Cardiac fibroblast (primary cell): ENCODE results near the gene TMEM178A.

Source experiments
- DNase-seq, 2 donors: peaks; one replicate each; pipeline versions ENCODE4 v3.0.0 to v3.0.0-alpha.2; 2010; ENCODE audit warnings: low read depth in 2 of 2
- H3K4me3 ChIP-seq, 2 donors: replicated peaks in 1 of 2; 1 replicate in 1 of 2; 2 replicates in 1 of 2; pipeline ENCODE4 v1.5.1; 2011; ENCODE audit warnings: low read depth in 2 of 2, low read length in 2 of 2, mild to moderate bottlenecking in 2 of 2, moderate library complexity in 1 of 2
- TF ChIP-seq, protein P1 (sequence below): IDR thresholded peaks from one replicate; pipeline ENCODE4 v1.5.1; 2011; ENCODE audit warnings: low read depth, mild to moderate bottlenecking, low read length, inconsistent platforms

The TMEM178A gene

DNA sequence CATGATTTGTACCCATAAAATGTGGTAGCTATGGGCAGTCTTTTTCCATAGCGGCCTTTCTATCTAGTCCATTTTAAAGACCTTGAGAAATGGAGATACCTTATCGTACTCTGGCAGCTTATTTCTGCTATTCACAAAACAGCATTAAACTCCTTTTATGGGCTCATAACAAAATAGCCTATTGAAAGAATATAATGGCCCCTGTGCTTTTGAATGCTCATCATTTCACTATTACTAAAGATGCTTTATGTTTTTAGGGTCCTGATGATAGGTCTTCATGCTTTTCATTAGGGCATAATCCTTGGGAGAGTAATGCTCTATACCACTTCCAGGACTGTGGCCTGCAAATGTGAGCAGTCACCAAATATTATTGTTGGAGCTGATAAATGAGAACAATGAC is 7.3 kb upstream of the TMEM178A start:
- TF ChIP-seq, protein P1, sequence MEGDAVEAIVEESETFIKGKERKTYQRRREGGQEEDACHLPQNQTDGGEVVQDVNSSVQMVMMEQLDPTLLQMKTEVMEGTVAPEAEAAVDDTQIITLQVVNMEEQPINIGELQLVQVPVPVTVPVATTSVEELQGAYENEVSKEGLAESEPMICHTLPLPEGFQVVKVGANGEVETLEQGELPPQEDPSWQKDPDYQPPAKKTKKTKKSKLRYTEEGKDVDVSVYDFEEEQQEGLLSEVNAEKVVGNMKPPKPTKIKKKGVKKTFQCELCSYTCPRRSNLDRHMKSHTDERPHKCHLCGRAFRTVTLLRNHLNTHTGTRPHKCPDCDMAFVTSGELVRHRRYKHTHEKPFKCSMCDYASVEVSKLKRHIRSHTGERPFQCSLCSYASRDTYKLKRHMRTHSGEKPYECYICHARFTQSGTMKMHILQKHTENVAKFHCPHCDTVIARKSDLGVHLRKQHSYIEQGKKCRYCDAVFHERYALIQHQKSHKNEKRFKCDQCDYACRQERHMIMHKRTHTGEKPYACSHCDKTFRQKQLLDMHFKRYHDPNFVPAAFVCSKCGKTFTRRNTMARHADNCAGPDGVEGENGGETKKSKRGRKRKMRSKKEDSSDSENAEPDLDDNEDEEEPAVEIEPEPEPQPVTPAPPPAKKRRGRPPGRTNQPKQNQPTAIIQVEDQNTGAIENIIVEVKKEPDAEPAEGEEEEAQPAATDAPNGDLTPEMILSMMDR, result no peak
- H3K4me3 ChIP-seq, result no peak overlapping the region
- DNase-seq, result no peak

DNA sequence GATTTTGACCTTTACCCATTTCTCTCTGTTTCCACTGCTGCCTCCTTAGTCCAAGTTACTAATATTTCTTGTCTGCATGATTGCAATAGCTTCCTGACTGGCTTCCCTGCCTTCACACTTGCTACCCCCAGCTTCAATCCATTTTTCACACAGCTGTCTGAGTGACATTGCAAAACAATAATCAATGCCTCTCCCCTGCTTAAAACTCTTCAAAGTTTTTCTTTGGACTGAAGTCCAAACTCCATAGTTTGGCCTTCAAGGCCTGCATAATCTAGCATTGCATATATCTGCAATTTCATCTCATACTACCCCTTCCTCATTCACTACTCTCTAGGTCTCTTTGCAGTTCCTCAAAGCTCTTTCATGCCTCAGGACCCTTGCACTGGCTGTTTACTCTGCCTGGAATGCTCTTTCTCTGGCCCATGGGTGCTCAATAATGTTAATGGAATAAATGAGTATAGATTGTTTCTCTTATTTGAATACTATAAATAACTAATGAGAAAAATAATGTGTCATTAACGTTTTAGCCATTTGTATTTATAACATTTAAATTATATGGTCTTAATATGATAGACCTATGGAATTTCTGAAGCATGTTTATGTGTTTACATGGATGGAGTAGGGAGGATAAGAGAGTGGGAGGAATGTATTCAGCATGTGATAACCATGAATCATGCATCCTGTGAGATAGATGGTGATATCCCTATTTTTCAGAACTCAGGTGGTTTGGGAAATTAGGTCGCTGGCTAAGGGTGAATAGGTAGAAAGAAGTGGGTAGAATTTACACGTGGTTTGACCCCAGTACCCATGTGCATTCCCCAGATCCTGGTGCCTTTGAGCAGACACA is 5.7 kb upstream of the TMEM178A start:
- TF ChIP-seq, protein P1, result no peak
- no peak overlapping the region for H3K4me3 ChIP-seq
- no peak for DNase-seq

DNA sequence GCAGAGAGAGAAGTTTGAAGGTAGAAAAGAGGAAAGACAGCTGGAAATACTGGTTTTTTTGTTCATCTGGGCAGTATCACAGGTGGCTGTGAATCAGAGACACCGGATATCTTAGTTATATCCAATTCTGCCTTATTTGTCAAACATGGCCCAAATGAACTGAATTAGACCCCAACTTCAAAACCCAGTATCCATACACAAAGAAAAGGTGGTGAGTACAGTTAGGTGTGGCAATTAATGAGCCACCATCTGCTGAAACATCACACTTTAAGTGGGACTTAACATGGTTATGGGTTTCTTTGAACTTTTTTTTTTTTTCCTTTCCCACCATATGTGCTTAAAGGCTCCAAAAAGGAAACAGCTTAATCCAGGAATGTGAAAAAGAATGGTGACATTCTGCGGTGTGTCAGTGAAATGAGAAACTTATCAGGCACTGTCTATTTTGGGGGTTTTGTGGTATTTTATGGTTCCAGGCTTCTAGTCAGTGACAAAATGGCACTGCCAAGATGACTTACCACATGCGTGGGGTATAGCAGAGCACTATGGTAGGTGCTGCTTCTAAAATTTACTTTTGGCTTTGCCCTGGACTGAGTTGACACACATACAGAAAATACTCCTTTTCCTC is 5.0 kb upstream of the TMEM178A start:
- peak in 1 of 2 donors; percentile 11 for DNase-seq
- TF ChIP-seq, protein P1, result no peak

DNA sequence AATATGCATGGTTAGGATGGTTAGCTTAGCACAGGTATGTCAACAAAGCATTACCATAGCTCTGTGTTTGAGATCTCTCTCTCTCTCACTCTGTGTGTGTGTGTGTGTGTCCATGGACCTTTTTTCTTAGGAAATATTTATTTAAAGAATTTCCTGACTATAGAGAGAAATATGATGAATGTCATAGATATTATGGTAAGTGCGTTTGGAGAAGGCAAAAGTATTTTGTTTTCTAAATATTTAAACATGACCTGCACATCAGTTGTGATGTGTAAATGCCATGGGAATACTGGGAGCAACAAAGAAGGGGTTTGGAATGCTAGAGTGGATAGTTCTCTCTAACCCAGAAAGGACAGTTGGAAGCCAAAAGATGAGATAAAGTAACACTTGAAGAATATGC is 3.9 kb upstream of the TMEM178A start:
- H3K4me3 ChIP-seq, result no peak overlapping the region
- DNase-seq, result peak in 1 of 2 donors; percentile 10
- TF ChIP-seq, protein P1, result no peak

More for the DNA sequence above, 5.0 kb upstream of the TMEM178A start:
- H3K4me3 ChIP-seq, result no peak overlapping the region

DNA sequence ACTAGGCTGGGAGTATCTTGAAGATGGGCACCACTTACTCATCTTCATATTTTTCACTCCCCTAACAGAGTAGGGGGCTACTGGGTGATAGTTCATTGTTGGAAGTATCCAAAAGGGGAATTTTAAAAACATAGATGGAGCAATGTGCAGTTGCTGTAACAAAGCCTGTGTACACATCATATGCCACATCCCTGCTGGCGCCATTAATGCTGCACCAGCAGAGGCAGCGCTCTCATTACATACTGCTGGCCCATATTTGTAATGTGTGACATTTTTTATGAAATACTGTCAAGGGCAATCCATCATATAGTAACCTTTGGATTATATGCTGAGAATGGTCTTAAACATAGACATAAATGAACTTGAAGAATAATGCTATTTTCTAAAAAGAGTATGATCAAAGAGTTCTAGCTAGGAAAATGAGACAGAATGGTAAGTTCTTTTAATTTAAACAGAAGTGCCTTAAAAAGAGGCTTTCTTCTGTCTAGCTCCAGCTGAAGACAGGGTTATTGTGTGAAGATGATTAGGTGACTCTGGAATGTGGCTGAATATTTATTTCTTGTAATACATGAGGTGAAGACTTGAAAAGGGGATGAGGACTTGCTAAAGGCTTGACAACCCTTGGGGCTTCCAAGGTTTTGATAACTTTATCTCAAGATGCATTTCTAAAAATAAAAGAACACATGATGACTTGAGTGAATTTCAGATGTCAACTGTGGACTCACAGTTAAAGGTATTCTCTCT is 2.4 kb upstream of the TMEM178A start:
- no peak overlapping the region for H3K4me3 ChIP-seq
- TF ChIP-seq, protein P1, result no peak
- DNase-seq, result peak in 1 of 2 donors; percentile 19

DNA sequence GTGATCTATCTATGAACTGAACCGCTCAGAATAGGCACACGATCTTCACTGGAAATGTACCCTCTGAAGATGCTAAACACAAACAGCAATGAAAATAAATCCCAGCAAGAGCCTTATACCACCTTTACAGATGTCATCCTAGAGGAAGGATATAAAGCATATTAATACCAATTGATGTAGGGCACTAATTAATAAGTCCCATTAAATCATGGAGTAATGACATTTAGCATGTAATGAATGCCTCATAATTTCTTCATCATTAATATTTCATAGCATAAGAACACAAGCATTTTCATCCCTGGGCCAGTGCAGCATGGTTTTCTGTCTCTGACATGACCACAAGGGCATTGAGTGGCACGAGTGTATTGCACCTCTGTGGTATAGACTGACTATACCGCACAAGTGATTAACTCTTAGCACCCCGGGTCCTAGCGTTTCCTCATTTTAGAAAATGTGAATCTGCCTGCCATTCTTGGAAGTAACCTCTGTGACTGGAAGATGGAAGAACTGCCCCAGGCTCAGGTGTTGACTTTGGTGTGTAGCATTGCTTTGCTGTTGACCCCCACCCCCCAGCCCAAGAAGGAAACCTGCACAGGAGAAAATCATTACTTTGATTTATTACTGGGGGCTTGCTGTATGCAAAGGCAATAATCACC is 1.4 kb upstream of the TMEM178A start:
- TF ChIP-seq, protein P1, result no peak
- DNase-seq, result no peak
- no peak overlapping the region for H3K4me3 ChIP-seq
